Activated naive CD4-positive, alpha-beta T cell (primary cell): ENCODE data around the gene TRIL.
A peak's percentile ranks its signal among the peaks of the same experiment; 100 is the strongest.

Experiments used
- DNase-seq, 4 experiments: peaks; one replicate each; lab custom pipeline; 2025; lab: John Stamatoyannopoulos, UW

TRIL gene

DNA sequence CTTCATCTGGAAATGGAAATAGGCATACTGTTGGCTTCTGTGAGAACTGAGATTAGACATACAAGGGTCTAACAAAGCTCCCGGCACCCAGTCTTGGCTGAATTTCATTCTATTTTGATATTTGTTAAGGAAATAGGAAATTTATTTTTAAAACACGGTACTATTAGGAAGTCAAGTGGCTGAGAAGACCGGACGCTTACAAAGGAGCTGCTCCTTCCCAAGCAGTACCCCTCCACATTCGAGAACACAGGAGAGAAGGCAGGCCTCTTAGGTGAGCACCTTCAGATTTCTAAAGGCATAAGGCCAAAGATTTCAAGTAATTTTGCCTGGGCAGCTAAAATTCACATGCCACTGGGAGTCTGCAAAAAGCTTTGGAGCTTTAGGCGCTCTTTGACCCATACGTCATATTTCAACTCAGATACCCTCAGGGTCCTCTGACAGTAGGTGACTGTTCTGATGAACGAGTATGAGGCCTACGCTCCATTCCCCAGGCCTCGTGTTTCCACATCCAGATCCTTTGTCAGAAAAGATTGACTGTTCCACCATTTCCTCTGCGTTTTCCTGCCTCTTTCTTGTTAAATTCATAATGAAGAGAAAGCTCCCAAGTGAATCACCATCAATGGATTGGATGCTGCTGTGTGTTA lies 17.3 kb downstream of the TRIL start:
- DNase-seq: no peak

- no peak for DNase-seq
Observed at GRCh38 chr7:28939844-28940544, 18.1 kb downstream of the TRIL start.

- DNase-seq: no peak
Observed at GRCh38 chr7:28939367-28939766, 18.8 kb downstream of the TRIL start.

DNA sequence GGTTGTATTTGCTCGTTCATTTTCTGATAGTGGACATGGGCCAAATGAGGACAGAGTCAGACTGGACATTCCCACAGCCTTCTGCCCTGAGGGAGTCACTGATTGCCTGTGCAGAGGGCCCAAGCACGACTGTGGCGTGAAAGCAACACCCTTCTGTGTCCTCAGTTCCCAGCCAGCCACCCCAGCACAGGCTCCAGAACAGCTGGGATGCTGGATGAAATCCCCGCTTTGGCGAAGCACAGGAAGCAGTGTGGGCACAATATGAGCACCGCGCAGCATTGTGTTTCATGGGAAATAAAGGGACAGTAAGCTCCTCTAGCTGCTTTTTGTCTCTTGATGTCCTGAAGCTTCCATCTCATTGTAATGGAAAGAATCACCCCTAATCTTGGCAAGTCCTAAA lies 20.5 kb downstream of the TRIL start:
- no peak for DNase-seq

DNA sequence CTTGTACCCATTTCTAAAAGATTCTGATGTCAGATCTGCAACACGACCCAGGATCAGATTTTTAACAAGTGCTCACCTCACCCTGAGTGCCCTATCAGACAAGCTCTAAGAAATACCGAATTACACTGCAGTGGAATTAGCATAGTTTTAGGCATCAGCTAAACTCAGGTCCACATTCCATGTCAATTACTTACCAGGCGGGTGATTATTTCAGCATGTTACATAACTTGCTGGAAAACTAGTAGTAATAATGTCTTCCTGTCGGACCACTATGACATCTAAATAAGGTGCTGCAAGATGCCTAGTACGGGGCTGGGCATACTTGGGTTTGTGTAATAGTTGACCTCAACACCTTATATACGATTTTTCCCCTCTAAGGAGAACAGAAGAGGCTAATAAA lies 21.0 kb downstream of the TRIL start:
- DNase-seq: no peak

DNA sequence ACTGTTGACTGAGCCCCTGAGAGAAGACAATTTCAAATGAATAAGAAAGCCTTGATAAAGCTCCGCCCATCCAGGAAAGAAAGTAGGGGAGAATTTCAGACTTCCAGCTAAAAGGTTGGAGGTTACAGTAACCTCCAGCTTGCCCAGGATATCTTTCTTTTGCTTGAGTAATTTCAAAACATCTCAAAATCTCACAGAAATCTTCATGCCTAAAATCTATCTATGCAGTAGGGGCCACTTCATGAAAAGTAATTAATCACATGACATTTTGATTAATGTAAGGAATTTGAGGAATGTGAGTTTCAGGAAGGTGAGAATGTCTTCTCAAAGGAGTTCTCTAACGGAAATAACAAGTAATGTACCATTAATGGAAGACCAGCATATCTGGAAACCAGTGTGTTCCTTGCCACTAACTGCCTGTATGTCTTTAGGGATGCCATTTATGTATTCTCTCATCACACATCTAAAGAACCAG lies 24.2 kb downstream of the TRIL start:
- DNase-seq: no peak

DNA sequence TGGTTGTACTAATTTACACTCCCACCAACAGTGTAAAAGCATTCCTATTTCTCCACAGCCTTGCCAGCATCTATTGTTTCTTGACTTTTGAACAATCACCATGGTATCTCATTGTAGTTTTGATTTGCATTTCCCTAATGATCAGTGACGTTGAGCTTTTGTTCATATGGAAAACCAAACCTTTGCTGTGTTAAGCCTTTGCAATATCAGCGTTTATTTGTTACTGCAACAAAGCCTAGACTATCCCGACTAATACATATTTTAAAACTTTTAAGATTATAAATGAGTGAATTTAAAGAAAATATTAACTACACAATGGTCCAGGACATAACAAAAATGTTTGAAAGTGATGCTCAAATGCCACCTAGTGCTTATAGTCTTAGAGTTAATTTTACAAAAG lies 26.6 kb downstream of the TRIL start:
- no peak for DNase-seq

DNA sequence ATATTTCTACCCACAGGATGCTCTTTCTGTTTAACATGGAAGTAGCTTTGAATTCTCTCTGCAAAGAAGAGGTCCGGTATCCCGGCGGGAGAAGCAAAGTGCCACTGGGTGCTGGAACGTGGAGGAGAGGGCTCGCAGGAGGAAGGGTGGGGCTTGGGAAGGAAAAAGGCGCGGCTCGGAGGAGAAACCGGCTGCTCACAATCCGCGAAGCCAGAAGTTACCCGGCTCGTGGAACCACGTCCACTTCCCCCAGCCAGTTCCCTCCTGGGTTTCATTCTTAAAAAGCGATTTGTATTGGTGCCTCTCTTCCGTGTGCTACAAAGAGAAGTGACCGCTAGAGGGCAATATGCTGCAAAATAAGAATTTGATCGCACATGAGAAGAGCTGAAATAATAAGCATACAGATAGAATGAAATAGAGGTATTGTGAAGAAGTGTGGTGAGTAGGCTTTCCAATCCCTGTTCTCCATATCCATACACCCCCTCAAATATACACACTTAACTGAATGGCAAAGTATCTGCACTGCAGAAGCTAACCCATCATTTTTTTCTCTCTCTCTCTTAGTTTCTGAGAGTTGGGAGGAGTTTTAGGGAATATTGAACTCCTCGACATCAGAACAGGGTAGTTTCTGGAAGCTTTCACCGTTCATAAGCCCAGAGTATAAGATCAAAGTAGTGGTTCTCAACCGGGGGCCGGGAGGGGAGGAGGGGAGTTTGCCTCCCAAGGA lies 31.1 kb downstream of the TRIL start:
- DNase-seq: peak in 2 of 4 experiments; percentile 6 to 7

DNA sequence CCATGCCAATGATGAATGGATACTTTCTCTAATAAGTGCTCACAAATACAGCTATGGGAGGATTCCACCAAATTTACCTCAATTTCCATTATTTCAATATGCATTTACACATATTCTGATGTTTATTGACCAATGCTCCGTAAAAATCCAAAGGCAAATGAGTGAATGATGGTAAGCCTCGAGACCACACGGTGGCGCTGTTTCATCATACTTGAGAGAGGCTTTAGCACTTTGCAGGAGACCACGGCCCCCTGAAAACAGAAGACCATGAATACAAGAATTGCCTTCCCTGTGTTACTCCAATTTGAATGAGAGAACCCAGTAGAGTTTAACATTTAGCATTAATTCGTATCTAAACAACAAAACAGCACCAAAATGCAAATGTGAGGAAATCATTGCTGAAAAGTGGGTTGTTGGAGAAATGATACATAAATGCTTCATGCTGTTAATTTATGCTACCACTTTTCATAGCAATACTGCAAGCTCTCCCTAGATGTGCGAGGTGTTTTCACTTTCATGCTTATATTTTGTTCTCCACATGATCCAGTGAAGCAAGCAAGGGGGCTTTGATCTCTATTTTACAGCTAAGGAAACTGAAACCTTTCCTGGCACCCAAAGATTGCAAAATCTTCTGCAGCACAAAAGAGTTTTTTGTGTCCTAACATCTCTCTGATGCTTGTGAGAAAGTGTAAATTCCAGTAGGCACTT lies 35.4 kb downstream of the TRIL start:
- peak; percentile 2 to 47 (median 16) for DNase-seq

DNA sequence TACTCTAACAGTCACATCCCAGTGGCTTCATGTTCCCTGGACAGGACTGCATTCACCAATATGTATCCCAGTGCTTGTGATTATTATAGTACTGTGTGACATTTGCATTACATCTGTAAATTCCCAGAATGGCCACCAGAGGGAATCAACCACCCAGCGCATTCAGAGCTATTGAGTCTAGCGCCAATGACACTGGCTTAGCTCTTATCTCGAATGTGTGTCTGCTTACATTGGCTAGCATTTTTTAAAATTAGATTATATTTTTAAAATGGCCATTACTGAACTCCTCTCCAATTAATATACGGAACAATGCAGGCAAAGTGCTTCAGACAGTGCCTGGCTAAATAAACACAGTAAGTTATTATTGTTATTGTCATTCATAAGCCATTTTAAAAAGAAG lies 36.3 kb downstream of the TRIL start:
- DNase-seq: no peak

DNA sequence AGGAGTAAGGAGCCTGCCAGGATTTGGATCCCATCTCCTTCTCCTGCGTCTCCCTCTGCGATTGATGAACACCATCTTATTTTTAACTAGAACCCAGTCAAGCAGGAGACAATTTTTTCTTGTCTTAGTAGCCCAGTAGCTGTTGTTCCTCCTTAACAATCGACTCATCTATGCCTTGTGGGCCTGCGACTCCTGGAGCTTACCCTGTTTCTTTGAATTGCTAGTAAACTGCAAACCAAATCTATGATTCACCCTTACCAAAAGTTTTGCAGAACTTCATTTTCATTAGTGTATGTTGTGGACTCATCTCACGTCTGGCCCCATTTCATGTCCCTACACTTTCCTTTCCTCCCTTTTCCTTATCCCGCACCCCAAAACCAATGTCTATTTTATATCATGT lies 37.7 kb downstream of the TRIL start:
- no peak for DNase-seq

- no peak for DNase-seq
Observed at GRCh38 chr7:28919510-28919909, 38.6 kb downstream of the TRIL start.

DNA sequence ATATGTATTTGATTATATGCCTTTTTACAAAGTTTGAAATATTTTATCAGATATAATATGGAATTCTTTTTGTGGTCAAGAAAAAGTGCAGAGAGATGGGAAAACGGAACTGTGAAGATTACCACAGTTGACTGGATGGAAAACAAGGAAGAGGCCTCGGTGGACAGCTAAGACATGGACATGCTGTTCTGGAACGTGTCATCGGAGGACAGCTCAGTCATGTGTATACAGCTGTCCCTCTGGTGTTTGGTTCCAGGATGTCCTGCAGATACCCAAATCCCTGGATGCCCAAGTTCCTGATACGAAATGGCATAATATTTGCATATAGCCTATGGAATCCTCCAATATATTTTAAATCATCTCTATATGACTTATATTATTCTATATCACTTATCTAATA lies 49.4 kb downstream of the TRIL start:
- no peak for DNase-seq

GRCh38 chr7:28905464-28905863 lies 52.7 kb downstream of the TRIL start:
- DNase-seq: no peak

- DNase-seq: no peak
Observed at GRCh38 chr7:28904578-28905048, 53.5 kb downstream of the TRIL start.

DNA sequence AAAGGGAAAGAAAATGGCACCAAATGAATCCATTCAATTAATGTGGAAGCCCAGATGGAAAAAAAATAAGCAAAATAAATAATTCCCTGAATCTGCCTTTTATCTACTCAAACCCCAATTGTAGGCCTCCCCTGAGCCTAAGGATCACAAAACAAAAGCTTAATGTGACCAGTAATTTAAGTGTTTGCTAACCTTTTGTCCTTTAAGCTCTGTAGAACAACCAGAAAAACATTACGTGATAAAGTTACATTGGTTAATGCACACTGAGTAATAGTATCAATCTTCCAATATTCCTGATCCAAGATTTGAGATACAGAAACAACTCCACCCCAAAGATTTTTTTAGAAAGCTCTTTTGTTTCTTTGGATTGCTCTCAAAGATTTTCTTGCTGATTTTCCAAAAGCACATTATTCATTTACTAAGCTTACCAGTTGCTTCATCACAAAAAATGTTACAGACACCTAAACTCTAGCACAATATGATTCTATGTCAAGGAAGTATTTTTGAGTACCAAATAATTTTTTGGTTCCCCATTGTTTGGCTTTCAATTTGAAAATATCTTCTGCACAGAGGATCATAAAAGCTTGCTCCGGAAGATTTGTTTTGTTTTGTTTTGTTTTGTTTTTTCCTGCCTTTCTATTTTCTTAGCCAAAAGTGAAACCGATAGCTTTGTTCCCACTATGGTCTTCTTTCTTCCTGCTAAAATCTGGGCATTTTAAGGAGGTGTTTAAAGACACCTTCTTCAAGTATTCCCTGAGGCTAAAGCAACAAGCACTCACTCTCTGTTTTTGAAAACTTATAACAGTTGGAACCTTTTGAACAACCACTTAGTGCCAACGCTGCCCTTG lies 54.2 kb downstream of the TRIL start:
- no peak for DNase-seq
